Activated T-cell treated with anti-CD3 and anti-CD28 coated beads, Interleukin-2, amount 50 U/mL, for 4 hours (primary cell): ENCODE results near the gene GOLGA2. TPM values are rescaled to one million over a fixed set of nuclear protein-coding genes. Genes with fewer than 3 reads are reported as not detected.
"Not testable (repeated sequence)": the region's sequence is repeated elsewhere in the genome, so short reads cannot be mapped to it uniquely, and the experiment has no call there.

Experiments used
- ATAC-seq, 2 donors: fragments of 200-7000 bp; cut with Tn5 transposase; one replicate each; pipeline ENCODE4 v1.10.0; 2021
- DNase-seq: peaks from one replicate; pipeline ENCODE4 v3.0.0-alpha.2; 2020
- H3K27me3 Mint-ChIP-seq: one replicate; pipeline ENCODE4 v1.8.0; 2021; ENCODE audit warnings: low read depth, mixed read lengths
- H3K36me3 Mint-ChIP-seq: one replicate; pipeline ENCODE4 v1.8.0; 2022; ENCODE audit warnings: mixed read lengths; ENCODE audit not compliant: insufficient read depth
- H3K4me1 Mint-ChIP-seq: one replicate; pipeline ENCODE4 v1.8.0; 2021; ENCODE audit warnings: low read depth, mixed read lengths
- H3K4me3 Mint-ChIP-seq: one replicate; pipeline ENCODE4 v1.8.0; 2021; ENCODE audit warnings: mild to moderate bottlenecking, moderate library complexity, mixed read lengths
- H3K9me3 Mint-ChIP-seq: one replicate; pipeline ENCODE4 v1.8.0; 2021; ENCODE audit warnings: mixed read lengths
- total RNA-seq, 3 donors: library from RNA; stranded (reverse); gene quantifications; one replicate each; pipeline ENCODE4 v1.2.1, GENCODE V29; 2021

The GOLGA2 gene
- total RNA-seq, 3 donors from 2014 or later, result 39.4 to 48.2 (median 46.5) TPM

GRCh38 chr9:128279088-128280073 is 3.6 kb upstream of the GOLGA2 start:
- not testable (repeated sequence) for H3K9me3 Mint-ChIP-seq, H3K4me3 Mint-ChIP-seq, DNase-seq, H3K36me3 Mint-ChIP-seq, H3K27me3 Mint-ChIP-seq, ATAC-seq
- H3K4me1 Mint-ChIP-seq, result peaks cover 24% of the 10 kb centered on the region

GRCh38 chr9:128276574-128277270 is 915 bp upstream of the GOLGA2 start:
- H3K4me1 Mint-ChIP-seq, result peaks cover 28% of the 10 kb centered on the region
- no peaks in the 10 kb centered on the region for H3K27me3 Mint-ChIP-seq
- H3K4me3 Mint-ChIP-seq, result peak overlapping the region; percentile 94
- H3K9me3 Mint-ChIP-seq, result no peaks in the 10 kb centered on the region
- ATAC-seq (no peak), DNase-seq (no peak)
- H3K36me3 Mint-ChIP-seq, result peaks cover 12% of the 10 kb centered on the region

DNA sequence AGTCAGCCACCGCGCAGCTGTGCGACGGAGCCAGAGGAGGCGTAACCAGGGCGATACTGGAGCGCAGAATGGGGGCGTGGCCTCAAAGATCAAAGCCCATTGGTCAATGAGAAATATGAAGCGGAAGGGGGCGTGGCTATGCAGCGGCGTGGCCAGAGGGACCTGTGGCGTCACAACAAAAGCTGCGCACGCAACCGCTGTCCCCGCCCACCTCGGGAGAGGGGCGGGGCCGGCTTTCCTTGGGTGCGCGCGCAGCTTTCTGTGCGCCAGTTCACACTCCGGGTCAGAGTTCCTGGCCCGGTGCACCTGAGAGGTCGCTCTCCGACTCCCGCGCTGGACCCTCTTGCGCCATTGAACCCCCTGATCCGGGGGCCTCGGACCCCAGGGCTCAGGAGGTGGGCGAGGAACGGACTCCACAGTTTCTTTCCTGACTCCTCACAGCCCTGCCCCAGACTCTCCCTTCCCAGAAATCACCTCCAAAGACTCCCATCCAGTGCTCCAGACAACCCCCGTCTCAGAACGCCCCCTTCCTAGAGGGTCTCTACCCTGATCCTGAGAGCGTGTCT is 284 bp upstream of the GOLGA2 start, which contains the start of gene SWI5:
SWI5 (plus strand) TSS at position 269 of the 566 bp plus-strand sequence.
- Mint-ChIP-seq H3K27me3 (no peaks in the 10 kb centered on the region), H3K36me3 (peaks cover 12% of the 10 kb centered on the region), H3K4me3 (peak within 1 kb of the TSS; percentile 94), H3K4me1 (peaks cover 28% of the 10 kb centered on the region), H3K9me3 (no peaks in the 10 kb centered on the region)
- ATAC-seq, result peak; percentile 99
- peak; percentile 100 for DNase-seq

DNA sequence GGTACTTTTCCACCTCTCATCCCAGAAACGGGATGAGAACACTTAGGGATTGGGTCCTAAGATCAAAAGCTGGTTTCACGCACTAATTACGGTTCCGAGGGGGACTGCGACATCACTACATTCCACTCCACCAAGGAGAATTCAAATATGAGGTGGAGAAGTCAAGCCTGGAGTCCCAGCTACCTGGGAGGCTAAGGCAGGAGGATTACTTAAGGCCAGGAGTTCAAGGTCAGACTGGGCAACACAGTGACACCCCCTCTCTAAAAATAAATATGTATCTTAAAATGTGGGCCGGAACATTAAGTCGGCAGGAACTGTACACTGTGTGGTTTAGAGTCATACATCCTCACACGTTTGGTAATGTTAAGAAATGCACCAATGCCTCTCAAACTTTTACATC is 1.6 kb downstream of the GOLGA2 start:
- DNase-seq (no peak), ATAC-seq (no peak)
- Mint-ChIP-seq H3K9me3 (no peaks in the 10 kb centered on the region), H3K27me3 (no peaks in the 10 kb centered on the region), H3K4me1 (peaks cover 25% of the 10 kb centered on the region), H3K4me3 (peak overlapping the region; percentile 94), H3K36me3 (peaks cover 8% of the 10 kb centered on the region)

DNA sequence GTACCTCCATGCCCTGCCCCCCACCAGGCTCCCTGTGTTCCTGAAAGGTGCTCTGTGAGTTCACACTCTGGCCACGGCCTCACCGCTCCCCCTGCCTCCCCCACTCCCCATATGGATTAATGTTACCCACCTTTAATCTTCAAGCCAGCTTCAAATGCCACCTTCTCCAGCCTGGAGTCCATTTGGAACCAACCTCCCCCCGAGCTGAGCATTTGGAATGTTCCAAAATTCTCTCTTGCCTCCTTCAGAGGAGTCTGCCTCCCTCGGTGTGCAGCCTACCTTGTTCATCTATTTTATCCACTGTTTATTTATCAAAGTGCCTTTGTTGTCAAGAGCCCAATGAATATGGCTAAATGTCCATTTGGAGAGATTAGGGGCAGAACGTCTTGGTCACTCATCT is 4.3 kb downstream of the GOLGA2 start:
- no peaks in the 10 kb centered on the region for H3K9me3 Mint-ChIP-seq
- no peaks in the 10 kb centered on the region for H3K27me3 Mint-ChIP-seq
- peaks cover 14% of the 10 kb centered on the region for H3K4me1 Mint-ChIP-seq
- no peak for DNase-seq
- H3K4me3 Mint-ChIP-seq, result no peak overlapping the region
- ATAC-seq, result no peak
- peaks cover 18% of the 10 kb centered on the region for H3K36me3 Mint-ChIP-seq

GRCh38 chr9:128271112-128271511 is 4.7 kb downstream of the GOLGA2 start:
- ATAC-seq, result no peak
- H3K9me3 Mint-ChIP-seq, result no peaks in the 10 kb centered on the region

DNA sequence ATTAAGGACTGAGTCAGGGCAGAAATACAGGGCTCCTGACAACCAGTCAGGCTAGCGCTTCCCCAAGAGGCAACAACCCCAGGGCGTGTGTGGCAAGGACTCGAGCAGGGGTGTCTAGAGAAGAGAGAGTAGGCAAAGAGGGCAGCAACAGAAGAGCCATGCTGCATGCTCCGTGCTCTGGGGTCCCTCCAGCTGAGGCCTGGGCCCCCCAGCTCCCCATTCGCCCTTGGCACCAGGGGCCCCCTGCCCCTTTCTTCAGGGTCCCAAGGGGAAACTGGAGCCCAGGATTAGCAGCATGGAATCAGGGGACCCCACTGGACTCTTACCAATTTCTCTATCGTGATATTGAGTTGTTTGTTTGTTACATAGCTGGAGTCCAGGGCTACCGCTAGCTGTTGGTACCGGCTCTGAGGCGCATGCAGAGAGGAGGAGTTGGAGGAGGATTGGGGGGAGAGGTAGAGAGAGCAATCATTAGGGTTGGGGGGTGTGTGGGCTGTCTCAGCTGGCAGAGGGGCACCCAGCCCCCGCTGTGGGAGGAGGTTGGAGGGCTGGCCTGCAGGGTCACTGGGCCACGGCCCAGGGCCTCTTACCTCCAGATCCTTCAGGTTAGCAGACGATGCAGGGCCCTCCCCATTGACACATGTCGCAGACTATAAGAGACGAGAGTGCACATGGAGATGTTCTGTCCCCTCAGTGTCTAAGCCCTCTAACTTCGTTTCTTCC is 8.8 kb downstream of the GOLGA2 start:
- ATAC-seq, result no peak
- no peaks in the 10 kb centered on the region for H3K9me3 Mint-ChIP-seq
- DNase-seq, result no peak
- H3K27me3 Mint-ChIP-seq, result no peaks in the 10 kb centered on the region
- peaks cover 32% of the 10 kb centered on the region for H3K36me3 Mint-ChIP-seq
- H3K4me1 Mint-ChIP-seq, result no peaks in the 10 kb centered on the region
- H3K4me3 Mint-ChIP-seq, result no peak overlapping the region

More at GRCh38 chr9:128271112-128271511, 4.7 kb downstream of the GOLGA2 start:
- no peak overlapping the region for H3K4me3 Mint-ChIP-seq
- H3K27me3 Mint-ChIP-seq, result no peaks in the 10 kb centered on the region
- DNase-seq, result no peak
- peaks cover 20% of the 10 kb centered on the region for H3K36me3 Mint-ChIP-seq
- peaks cover 11% of the 10 kb centered on the region for H3K4me1 Mint-ChIP-seq

GRCh38 chr9:128265348-128265847 is 10.4 kb downstream of the GOLGA2 start:
- H3K4me1 Mint-ChIP-seq, result no peaks in the 10 kb centered on the region
- DNase-seq, result no peak
- no peak for ATAC-seq
- H3K9me3 Mint-ChIP-seq, result no peaks in the 10 kb centered on the region
- peaks cover 38% of the 10 kb centered on the region for H3K36me3 Mint-ChIP-seq
- no peaks in the 10 kb centered on the region for H3K27me3 Mint-ChIP-seq
- H3K4me3 Mint-ChIP-seq, result no peak overlapping the region

- ATAC-seq (no peak), DNase-seq (no peak)
- H3K36me3 Mint-ChIP-seq, result peaks cover 46% of the 10 kb centered on the region
- H3K9me3 Mint-ChIP-seq, result no peaks in the 10 kb centered on the region
- H3K4me1 Mint-ChIP-seq, result no peaks in the 10 kb centered on the region
- no peak overlapping the region for H3K4me3 Mint-ChIP-seq
- no peaks in the 10 kb centered on the region for H3K27me3 Mint-ChIP-seq
These were observed 13.1 kb downstream of the GOLGA2 start for GRCh38 chr9:128262687-128263086.

DNA sequence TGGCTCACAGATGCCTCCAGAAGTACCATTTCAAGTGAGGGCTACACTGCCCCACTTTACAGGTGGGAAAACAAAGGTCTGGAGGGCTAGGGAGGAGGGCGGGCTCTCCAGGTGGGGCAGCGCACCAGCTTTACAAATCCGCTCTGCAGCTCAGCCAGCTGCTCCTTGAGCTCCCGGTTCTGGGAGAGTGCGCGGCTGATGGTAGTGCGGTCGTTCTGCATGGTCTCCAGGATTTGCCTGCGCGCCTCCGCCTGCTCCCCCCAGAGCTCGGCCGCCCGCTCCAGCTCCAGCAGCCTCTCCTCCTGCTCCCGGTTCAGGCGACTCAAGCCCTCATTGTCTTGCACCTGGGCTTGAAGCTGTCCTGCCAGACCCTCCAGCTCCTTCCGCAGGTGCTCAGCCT is 15.5 kb downstream of the GOLGA2 start:
- Mint-ChIP-seq H3K9me3 (no peaks in the 10 kb centered on the region), H3K4me3 (no peak overlapping the region), H3K36me3 (peaks cover 37% of the 10 kb centered on the region), H3K27me3 (no peaks in the 10 kb centered on the region), H3K4me1 (no peaks in the 10 kb centered on the region)
- no peak for ATAC-seq
- no peak for DNase-seq

GRCh38 chr9:128259156-128259555 is 16.7 kb downstream of the GOLGA2 start:
- peaks cover 30% of the 10 kb centered on the region for H3K36me3 Mint-ChIP-seq
- ATAC-seq (no peak), DNase-seq (no peak)
- no peak overlapping the region for H3K4me3 Mint-ChIP-seq
- no peaks in the 10 kb centered on the region for H3K9me3 Mint-ChIP-seq
- no peaks in the 10 kb centered on the region for H3K27me3 Mint-ChIP-seq
- H3K4me1 Mint-ChIP-seq, result no peaks in the 10 kb centered on the region

- peaks cover 30% of the 10 kb centered on the region for H3K36me3 Mint-ChIP-seq
- no peaks in the 10 kb centered on the region for H3K27me3 Mint-ChIP-seq
- no peak overlapping the region for H3K4me3 Mint-ChIP-seq
- H3K9me3 Mint-ChIP-seq, result no peaks in the 10 kb centered on the region
- DNase-seq (no peak), ATAC-seq (no peak)
- no peaks in the 10 kb centered on the region for H3K4me1 Mint-ChIP-seq
These were observed 17.5 kb downstream of the GOLGA2 start for GRCh38 chr9:128258326-128258725.

- no peaks in the 10 kb centered on the region for H3K4me1 Mint-ChIP-seq
- no peak for ATAC-seq
- no peaks in the 10 kb centered on the region for H3K9me3 Mint-ChIP-seq
- peaks cover 28% of the 10 kb centered on the region for H3K36me3 Mint-ChIP-seq
- no peak for DNase-seq
- no peaks in the 10 kb centered on the region for H3K27me3 Mint-ChIP-seq
- no peak overlapping the region for H3K4me3 Mint-ChIP-seq
These were observed 17.9 kb downstream of the GOLGA2 start for GRCh38 chr9:128257907-128258306.
